GM10266 (cell line): Measurements from ENCODE around the gene PUS10.
A peak's percentile ranks its signal among the peaks of the same experiment; 100 is the strongest.

ENCODE experiments used
- DNase-seq: peaks from one replicate; pipeline ENCODE4 v3.0.0; 2012; ENCODE audit errors: extremely low spot score
- TF ChIP-seq, protein P1 (sequence below): IDR thresholded peaks from 2 replicates; pipeline ENCODE4 v1.5.1; 2012; ENCODE audit warnings: mild to moderate bottlenecking, low read depth; ENCODE audit not compliant: control insufficient read depth, insufficient read depth; ENCODE audit errors: missing control alignments

Gene PUS10

GRCh38 chr2:60899230-60899891 is 118.7 kb downstream of the PUS10 start:
- peak; percentile 42 for DNase-seq
- TF ChIP-seq, protein P1, sequence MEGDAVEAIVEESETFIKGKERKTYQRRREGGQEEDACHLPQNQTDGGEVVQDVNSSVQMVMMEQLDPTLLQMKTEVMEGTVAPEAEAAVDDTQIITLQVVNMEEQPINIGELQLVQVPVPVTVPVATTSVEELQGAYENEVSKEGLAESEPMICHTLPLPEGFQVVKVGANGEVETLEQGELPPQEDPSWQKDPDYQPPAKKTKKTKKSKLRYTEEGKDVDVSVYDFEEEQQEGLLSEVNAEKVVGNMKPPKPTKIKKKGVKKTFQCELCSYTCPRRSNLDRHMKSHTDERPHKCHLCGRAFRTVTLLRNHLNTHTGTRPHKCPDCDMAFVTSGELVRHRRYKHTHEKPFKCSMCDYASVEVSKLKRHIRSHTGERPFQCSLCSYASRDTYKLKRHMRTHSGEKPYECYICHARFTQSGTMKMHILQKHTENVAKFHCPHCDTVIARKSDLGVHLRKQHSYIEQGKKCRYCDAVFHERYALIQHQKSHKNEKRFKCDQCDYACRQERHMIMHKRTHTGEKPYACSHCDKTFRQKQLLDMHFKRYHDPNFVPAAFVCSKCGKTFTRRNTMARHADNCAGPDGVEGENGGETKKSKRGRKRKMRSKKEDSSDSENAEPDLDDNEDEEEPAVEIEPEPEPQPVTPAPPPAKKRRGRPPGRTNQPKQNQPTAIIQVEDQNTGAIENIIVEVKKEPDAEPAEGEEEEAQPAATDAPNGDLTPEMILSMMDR, result no peak

- TF ChIP-seq, protein P1, result no peak
- DNase-seq, result no peak
Measured at GRCh38 chr2:60898567-60898966, 119.5 kb downstream of the PUS10 start.
